WI38 (cell line): ENCODE results near the gene HPS4.

Experiments
- H3K4me3 ChIP-seq: 2 replicates; pipeline ENCODE4 v1.5.1; 2011; ENCODE audit warnings: low read depth, mild to moderate bottlenecking, control low read depth, low read length
- TF ChIP-seq, protein P1 (sequence below): IDR thresholded peaks from 2 replicates; pipeline ENCODE4 v1.5.1; 2012; ENCODE audit warnings: low read depth, mild to moderate bottlenecking, control low read depth, low read length

HPS4 gene

DNA sequence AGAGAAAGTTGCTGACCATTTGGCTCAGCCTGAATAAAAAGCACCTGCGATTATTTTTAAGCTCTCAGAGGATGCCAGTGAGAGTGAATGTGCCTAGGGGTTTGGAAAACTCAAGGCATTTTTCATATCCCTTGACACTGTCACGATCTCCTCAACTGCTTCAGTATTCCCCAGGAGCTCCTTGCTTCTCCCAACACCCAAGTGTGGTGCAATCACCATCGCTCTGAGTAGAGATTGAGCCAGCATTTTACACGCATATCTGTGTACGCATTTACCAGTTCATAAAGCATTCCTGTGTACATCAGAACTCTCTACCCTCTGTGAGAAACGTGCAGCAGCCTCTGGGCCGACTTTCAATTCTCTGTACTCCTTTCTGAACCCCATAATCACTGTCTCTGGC, 1.4 kb upstream of the HPS4 start:
- TF ChIP-seq, protein P1, sequence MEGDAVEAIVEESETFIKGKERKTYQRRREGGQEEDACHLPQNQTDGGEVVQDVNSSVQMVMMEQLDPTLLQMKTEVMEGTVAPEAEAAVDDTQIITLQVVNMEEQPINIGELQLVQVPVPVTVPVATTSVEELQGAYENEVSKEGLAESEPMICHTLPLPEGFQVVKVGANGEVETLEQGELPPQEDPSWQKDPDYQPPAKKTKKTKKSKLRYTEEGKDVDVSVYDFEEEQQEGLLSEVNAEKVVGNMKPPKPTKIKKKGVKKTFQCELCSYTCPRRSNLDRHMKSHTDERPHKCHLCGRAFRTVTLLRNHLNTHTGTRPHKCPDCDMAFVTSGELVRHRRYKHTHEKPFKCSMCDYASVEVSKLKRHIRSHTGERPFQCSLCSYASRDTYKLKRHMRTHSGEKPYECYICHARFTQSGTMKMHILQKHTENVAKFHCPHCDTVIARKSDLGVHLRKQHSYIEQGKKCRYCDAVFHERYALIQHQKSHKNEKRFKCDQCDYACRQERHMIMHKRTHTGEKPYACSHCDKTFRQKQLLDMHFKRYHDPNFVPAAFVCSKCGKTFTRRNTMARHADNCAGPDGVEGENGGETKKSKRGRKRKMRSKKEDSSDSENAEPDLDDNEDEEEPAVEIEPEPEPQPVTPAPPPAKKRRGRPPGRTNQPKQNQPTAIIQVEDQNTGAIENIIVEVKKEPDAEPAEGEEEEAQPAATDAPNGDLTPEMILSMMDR, result no peak

DNA sequence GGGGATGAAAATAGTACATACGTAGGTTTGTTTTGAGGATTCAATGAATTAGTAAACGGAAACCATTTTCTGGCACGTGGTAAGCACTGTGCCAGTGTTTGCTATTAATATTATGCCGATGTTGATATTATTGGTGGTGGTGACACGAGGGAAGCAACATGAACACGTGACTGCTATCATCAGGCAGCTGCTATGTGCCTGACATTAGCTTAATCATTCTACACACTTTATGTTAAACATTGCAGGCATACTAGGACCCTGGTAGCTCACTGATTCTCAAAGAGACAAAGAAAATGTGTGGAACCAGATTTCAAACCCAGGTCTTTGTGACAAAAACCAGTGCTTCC, 750 bp upstream of the HPS4 start:
- TF ChIP-seq, protein P1, result no peak

More for the DNA sequence above, 1.4 kb upstream of the HPS4 start:
- H3K4me3 ChIP-seq, result no peak overlapping the region

DNA sequence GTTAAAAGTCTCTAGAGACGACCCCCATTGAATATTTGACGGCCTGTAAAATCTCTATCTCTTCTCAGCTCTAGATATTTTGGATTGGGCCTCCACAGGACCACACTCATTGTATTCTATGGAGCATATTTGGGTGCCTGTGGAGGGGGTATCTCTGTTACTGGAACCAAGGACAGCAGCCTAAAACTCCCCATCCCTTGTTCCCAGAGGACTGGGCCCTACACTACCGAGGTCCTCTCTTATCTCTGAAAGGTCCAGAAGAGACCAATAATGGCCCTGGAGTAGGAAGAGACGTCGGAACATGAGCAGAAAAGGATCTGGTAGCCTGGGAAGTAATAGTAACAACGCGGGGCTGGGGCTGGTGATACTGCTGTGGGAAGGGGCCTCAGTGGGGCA, 542 bp downstream of the HPS4 start:
- peak overlapping the region; percentile 94 for H3K4me3 ChIP-seq
- TF ChIP-seq, protein P1, result no peak

More for the DNA sequence above, 750 bp upstream of the HPS4 start:
- peak overlapping the region; percentile 94 for H3K4me3 ChIP-seq

DNA sequence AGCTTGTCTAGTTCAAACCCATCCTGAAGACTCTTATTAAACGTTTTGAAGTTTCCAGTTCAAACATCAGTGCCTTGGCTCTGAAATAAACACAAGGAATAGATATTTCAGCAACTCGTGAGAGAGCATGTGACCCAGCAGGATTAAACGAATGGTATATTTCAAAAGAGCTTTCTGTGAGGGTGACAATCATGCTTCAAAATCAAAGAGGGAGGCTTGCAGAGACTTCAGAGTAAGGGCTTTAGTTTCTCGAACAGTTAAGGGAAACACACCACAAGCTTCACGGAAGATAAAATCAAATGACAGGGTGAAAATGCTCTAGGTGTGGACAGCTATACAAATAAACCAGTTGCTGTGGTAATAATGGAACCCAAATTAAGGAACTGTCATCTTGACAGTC, 1.4 kb downstream of the HPS4 start:
- H3K4me3 ChIP-seq, result no peak overlapping the region
- TF ChIP-seq, protein P1, result no peak

DNA sequence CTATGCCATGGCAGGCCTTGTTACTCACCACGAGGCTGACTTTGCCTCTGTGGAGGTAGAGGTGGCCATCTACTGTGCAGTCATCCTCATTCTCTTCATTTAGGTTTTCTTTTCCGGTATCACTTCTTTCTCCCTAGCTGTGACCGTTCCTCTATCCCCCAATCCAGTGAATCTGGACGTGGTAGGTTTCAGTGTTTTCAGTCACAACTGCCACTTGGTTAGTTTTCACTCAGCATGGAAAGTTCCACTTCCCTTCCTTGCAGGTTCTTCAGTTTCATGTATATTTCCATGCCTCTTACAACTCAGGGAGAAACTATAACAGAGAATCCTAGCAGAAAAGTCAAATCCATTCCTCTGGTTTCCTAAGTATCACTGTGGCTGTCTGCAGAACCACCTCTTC, 1.9 kb downstream of the HPS4 start:
- no peak overlapping the region for H3K4me3 ChIP-seq
- TF ChIP-seq, protein P1, result no peak

DNA sequence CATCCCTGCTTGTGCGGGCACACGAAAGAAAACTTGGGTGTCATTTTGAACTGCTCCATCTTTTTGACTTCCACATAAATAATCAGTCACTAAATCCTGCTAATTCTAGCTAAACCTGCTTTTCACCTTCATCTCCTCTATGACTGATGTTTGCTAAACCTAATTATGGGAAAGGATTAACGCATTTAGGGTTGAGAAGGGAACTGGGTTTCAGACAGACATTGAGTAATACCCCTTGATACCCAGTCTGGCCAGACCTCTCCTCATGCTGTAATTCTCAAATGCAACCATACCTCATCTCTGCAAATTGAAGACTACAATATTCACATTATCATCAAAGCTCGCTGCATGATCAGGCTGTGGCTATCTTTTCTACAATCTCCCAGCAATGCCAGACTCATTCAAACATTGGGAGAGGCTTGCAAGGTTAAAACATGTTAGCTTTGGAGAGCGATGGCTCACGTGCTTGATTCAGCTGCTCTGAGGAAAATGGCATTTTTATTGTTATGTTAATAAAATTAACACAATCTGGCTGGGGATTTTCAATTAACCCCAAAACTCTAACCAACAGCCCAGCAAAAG, 2.4 kb downstream of the HPS4 start:
- no peak overlapping the region for H3K4me3 ChIP-seq
- TF ChIP-seq, protein P1, result no peak

DNA sequence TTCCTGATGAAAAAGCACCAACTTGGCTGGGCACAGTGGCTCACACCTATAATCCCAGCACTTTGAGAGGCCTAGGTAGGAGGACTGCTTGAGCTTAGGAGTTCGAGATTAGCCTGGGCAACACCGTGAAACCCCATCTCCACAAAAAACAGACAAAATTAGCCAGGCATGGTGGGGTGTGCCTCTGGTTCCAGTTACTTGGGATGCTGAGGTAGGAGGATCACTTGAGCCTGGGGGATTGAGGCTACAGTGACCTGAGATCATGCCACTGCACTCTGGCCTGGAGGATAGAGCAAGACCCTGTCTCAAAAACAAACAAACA, 3.0 kb downstream of the HPS4 start:
- TF ChIP-seq, protein P1, result no peak
- no peak overlapping the region for H3K4me3 ChIP-seq
